Measurements from ENCODE around the gene ANKRD9. TPM values are rescaled to one million over a fixed set of nuclear protein-coding genes. Genes with fewer than 3 reads are reported as not detected.
A peak's percentile ranks its signal among the peaks of the same experiment; 100 is the strongest.
"Not testable (repeated sequence)": the region's sequence is repeated elsewhere in the genome, so short reads cannot be mapped to it uniquely, and the experiment has no call there.

ANKRD9 gene
- total RNA-seq, 1 donor from 2014 or later: 22.4 TPM

GRCh38 chr14:102554821-102555819, 45.5 kb upstream of the ANKRD9 start:
- Histone ChIP-seq H3K4me1 (no peaks in the 10 kb centered on the region), H3K36me3 (no peaks in the 10 kb centered on the region), H3K27ac (peak overlapping the region; percentile 78), H3K9me3 (no peaks in the 10 kb centered on the region), H3K27me3 (no peaks in the 10 kb centered on the region), H3K4me3 (peak overlapping the region; percentile 90)
- intact Hi-C loops (cut with DNase I): no loop called here
- ATAC-seq (peak; percentile 85), DNase-seq (peak; percentile 86)
- TF ChIP-seq CTCF (IDR thresholded peaks at IDR 0.05): no peak

- intact Hi-C loops (cut with DNase I): no loop called here
- H3K4me1 ChIP-seq: no peaks in the 10 kb centered on the region
- no peaks in the 10 kb centered on the region for H3K27me3 ChIP-seq
- no peak for TF ChIP-seq CTCF (IDR thresholded peaks at IDR 0.05)
- no peak for ATAC-seq
- no peaks in the 10 kb centered on the region for H3K36me3 ChIP-seq
- H3K9me3 ChIP-seq: no peaks in the 10 kb centered on the region
- no peak for DNase-seq
- H3K4me3 ChIP-seq: no peak overlapping the region
- no peak overlapping the region for H3K27ac ChIP-seq
These were observed 42.6 kb upstream of the ANKRD9 start for GRCh38 chr14:102551995-102552705.

- intact Hi-C loops (cut with DNase I); H3K27ac ChIP-seq; H3K9me3 ChIP-seq; ATAC-seq; H3K36me3 ChIP-seq; H3K4me3 ChIP-seq; H3K27me3 ChIP-seq; DNase-seq; H3K4me1 ChIP-seq: not testable (repeated sequence)
These were observed 41.4 kb upstream of the ANKRD9 start for GRCh38 chr14:102550927-102551401.

- TF ChIP-seq CTCF (IDR thresholded peaks at IDR 0.05): no peak
- H3K27me3 ChIP-seq: peaks cover 22% of the 10 kb centered on the region
- no peak for ATAC-seq
- H3K4me3 ChIP-seq: no peak overlapping the region
- no peaks in the 10 kb centered on the region for H3K9me3 ChIP-seq
- intact Hi-C loops (cut with DNase I): no loop called here
- peaks cover 2% of the 10 kb centered on the region for H3K4me1 ChIP-seq
- no peak overlapping the region for H3K27ac ChIP-seq
- no peak for DNase-seq
- H3K36me3 ChIP-seq: no peaks in the 10 kb centered on the region
These were observed 39.2 kb upstream of the ANKRD9 start for GRCh38 chr14:102548616-102549240.

GRCh38 chr14:102545461-102546265, 36.1 kb upstream of the ANKRD9 start:
- Histone ChIP-seq H3K27ac (no peak overlapping the region), H3K36me3 (no peaks in the 10 kb centered on the region), H3K4me1 (peaks cover 2% of the 10 kb centered on the region), H3K9me3 (no peaks in the 10 kb centered on the region), H3K4me3 (no peak overlapping the region), H3K27me3 (peaks cover 22% of the 10 kb centered on the region)
- TF ChIP-seq CTCF (IDR thresholded peaks at IDR 0.05): no peak
- ATAC-seq: no peak
- no peak for DNase-seq
- intact Hi-C loops (cut with DNase I): no loop called here
